SK-N-MC (cell line): ENCODE measurements around the gene TMEM127.

ENCODE experiments used
- DNase-seq: peaks from one replicate; pipeline ENCODE4 v3.0.0-alpha.2; 2011; ENCODE audit warnings: low read depth, low spot score
- H3K27ac ChIP-seq: fragments of 200-600 bp; sonication (generic); 2 replicates; pipeline ENCODE4 v1.5.1; 2016; ENCODE audit warnings: mixed run types
- H3K36me3 ChIP-seq: fragments of 200-600 bp; sonication (generic); 2 replicates; pipeline ENCODE4 v1.6.1; 2017; ENCODE audit warnings: antibody characterized with exemption, low read length, mixed read lengths; ENCODE audit not compliant: insufficient read depth
- H3K4me3 ChIP-seq: fragments of 200-600 bp; sonication (generic); 2 replicates; pipeline ENCODE4 v1.5.1; 2016
- H3K9ac ChIP-seq: fragments of 200-600 bp; sonication (generic); 2 replicates; pipeline ENCODE4 v1.8.0; 2017; ENCODE audit warnings: mixed run types, mixed read lengths; ENCODE audit not compliant: insufficient read length
- H3K9me3 ChIP-seq: fragments of 200-600 bp; sonication (generic); 2 replicates; pipeline ENCODE4 v1.6.1; 2017; ENCODE audit warnings: low read depth, mild to moderate bottlenecking, antibody characterized with exemption, low read length, moderate library complexity, mixed read lengths
- EZH2 ChIP-seq: fragments of 200-600 bp; sonication (generic); IDR thresholded peaks from one replicate; pipeline ENCODE4 v1.6.1; 2017; ENCODE audit warnings: antibody characterized with exemption
- FOXP2 ChIP-seq: optimal IDR thresholded peaks from 2 replicates; pipeline ENCODE3; 2011; ENCODE audit warnings: mild to moderate bottlenecking, moderate library complexity; ENCODE audit not compliant: insufficient read depth; ENCODE audit errors: extremely low read length, control extremely low read depth
- POLR2AphosphoS5 ChIP-seq: IDR thresholded peaks from 2 replicates; pipeline ENCODE4 v1.6.1; 2012; ENCODE audit warnings: mild to moderate bottlenecking, low read depth, low read length, borderline replicate concordance

Gene TMEM127

DNA sequence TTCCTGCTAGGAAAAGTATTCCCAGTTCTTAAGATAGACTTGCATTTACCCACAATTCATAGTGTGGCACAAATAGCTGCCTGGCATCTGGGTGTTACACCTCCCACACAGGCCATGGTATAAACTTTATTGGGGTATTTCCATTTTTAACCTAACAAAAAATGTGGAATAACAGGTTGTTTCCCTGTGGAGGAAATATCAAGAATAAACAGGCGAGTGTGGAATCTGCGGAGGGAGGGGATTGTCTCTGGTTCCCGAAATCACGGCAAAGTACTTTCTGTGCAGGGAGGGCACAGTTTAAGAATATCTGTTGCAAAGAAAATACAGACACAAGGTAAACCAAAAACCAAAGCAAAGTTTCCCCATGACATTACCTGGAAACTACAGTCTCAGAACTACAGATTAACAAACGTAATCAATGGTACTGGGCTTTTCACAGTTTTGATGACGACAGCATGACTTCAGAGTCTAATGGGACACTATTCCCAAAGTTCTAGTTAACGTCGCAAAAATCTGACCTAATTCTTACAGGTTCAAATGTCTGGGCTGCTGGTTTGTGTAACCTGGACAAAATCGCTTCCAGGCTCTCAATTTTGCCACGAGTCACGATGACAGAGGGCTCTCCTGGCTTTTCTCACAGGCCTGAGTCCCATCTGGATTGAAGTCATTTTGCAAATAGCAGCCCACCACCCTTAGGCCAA lies 58.6 kb downstream of the TMEM127 start:
- Histone ChIP-seq H3K9me3 (no peaks in the 10 kb centered on the region), H3K9ac (peak overlapping the region; percentile 97), H3K27ac (no peak overlapping the region), H3K4me3 (peak overlapping the region; percentile 99), H3K36me3 (peaks cover 18% of the 10 kb centered on the region)
- no peak for DNase-seq
- TF ChIP-seq EZH2 (no peak), FOXP2 (no peak), POLR2AphosphoS5 (no peak)

DNA sequence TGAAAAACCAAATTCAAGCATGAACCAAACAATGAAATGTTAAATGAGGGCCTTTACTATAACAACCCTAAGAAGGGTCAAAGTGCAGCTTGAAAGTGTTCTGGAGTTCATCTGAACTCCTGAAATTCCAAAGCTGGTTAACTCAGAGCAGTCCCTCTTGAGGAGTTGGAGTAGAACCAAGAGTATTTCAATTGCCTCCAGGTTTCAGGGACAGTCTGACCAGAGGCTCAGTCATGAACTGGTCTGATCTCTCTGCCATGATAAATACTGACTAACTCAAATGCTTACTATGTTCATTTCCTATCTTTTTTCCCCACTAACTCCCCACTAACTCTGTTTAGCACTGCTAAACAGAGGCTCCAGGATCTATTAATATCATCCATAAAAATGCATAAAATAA lies 59.9 kb downstream of the TMEM127 start:
- Histone ChIP-seq H3K27ac (peak overlapping the region; percentile 25; the same call in 1 of the 2 replicates), H3K9me3 (no peaks in the 10 kb centered on the region), H3K36me3 (peaks cover 18% of the 10 kb centered on the region), H3K9ac (peak overlapping the region; percentile 27), H3K4me3 (peak overlapping the region; percentile 66)
- no peak for DNase-seq
- TF ChIP-seq POLR2AphosphoS5 (no peak), FOXP2 (no peak), EZH2 (no peak)

DNA sequence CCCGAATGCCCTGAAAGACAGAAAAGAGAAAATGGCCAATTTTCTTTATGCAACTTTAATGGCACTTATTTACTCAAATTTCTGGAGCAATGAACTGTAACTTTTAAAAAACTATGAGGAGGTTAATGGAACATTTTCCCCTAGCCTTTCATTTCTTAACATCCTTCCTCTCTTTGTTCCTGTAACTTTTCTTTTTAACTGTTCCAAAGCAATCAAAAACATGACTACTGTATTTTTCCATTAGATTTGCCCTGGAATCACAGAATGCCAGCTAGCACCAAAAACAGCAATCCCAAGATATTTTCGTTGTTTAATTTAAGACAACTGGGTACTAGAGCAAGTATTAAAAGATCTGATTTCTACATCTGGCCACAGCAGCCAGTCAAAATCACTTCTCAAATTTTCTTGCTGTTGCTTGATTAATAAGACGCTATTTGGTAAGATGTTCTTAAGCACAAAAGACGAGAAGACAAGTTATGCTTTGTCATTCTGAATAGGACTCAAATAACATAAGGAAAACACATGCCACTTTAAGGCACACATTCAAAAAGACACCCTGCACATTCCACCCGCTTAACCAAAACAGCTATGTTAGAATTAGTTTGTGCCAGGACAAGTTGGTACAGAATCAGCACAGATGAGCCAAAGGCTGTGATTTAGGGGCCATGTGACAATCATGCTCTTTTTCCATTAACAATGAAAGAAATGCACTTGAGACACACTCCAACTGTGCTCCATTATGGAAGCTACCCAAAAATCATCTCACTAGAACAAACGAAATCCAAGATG lies 60.8 kb downstream of the TMEM127 start:
- peak overlapping the region; percentile 66 for H3K4me3 ChIP-seq
- TF ChIP-seq POLR2AphosphoS5 (no peak), EZH2 (no peak), FOXP2 (no peak)
- peak overlapping the region; percentile 35; the same call in 1 of the 2 replicates for H3K27ac ChIP-seq
- H3K9ac ChIP-seq = peak overlapping the region; percentile 27
- no peak for DNase-seq
- H3K9me3 ChIP-seq = no peaks in the 10 kb centered on the region
- H3K36me3 ChIP-seq = peaks cover 18% of the 10 kb centered on the region

DNA sequence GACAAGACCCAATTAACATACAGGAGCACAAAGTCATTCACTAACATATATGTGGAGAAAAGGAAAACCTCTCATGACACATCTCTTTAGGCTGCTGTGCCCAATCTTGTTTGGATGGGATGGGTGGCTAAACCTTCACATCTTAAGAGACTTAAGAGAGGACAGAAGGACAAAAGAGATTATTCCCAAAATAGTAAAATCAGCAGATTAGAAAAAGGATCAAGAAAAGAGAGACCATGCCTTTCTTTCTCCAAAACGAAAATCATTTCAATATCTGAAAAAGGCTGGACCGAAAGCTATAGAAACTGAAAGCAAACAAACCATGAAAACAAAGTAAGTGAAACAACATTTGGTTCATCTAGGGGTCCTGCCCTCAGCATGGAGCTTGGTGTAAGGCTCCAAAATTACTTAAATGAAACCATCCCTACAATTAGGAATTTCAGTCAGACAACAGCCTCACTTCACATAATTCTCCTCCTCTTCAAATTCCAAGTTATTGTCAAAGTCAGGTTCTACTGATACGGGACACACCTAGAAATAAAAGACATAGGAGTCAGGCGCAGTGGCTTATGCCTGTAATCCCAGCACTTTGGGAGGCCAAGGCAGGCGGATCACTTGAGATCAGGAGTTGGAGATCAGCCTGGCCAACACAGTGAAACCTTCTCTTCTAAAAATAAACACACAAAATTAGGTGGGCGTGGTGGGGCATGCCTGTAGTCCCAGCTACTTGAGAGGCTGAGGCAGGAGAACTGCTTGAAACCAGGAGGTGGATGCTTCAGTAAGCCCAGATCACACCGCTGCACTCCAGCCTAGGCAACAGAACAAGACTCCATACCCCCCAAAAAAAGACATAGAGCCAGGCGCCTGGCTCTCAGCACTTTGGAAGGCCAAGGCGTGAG lies 62.4 kb downstream of the TMEM127 start:
- Histone ChIP-seq H3K27ac (no peak overlapping the region), H3K9me3 (no peaks in the 10 kb centered on the region), H3K4me3 (no peak overlapping the region; the same call in 1 of the 2 replicates), H3K36me3 (peaks cover 32% of the 10 kb centered on the region), H3K9ac (no peak overlapping the region)
- no peak for DNase-seq
- TF ChIP-seq FOXP2 = no peak
- TF ChIP-seq POLR2AphosphoS5 = no peak

DNA sequence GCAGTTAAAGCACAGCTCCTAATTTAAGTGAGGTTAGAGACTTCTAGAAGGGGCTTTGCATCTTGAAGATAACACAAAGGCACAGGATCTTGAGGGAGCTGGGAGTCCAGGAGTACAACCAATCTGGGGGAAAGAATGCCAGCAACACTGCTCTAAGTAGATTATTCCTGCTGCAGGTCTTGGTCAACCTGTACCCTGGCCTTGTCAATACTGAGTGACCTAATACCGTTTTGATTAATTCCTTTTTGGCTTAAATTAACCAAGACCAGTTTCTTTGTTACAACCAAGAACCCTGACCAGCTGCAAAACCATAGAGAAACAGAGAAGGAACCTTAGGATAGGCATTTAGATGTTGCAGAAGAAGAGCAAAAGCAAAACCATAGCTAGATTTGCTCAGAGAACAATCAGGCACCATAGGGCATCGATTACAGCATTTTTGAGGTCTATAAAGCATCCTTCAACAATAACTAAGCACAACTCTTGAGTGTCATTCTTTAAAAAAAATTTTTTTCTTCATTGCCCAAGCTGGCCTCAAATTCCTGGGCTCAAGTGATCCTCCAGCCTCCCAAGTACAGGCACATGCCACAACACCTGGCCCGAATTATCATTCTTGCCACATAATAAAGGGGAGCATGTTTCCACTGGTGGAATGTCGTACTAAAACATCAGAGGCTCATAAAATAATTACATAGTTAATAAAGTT lies 63.5 kb downstream of the TMEM127 start:
- Histone ChIP-seq H3K4me3 (no peak overlapping the region), H3K36me3 (peaks cover 29% of the 10 kb centered on the region), H3K9ac (no peak overlapping the region), H3K9me3 (no peaks in the 10 kb centered on the region), H3K27ac (no peak overlapping the region)
- TF ChIP-seq POLR2AphosphoS5 (no peak), FOXP2 (no peak), EZH2 (no peak)
- no peak for DNase-seq

DNA sequence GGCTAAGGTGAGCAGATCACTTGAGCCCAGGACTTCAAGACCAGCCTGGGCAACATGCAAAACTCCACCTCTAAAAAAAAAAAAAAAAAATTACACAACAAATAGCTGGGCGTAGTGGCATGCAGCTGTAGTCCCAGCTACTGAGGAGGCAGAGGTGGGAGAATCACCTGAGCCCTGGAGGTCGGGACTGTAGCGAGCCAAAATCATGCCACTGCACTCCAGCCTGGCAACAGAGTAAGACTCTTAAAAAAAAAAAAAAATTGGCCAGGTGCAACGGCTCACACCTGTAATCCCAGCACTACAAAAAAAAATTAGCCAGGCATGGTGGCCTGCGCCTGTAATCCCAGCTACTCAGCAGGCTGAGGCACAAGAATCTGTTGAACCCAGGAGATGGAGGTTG lies 64.5 kb downstream of the TMEM127 start:
- no peak for TF ChIP-seq FOXP2
- TF ChIP-seq EZH2 = no peak
- no peak for TF ChIP-seq POLR2AphosphoS5
- no peaks in the 10 kb centered on the region for H3K9me3 ChIP-seq
- no peak for DNase-seq
- H3K27ac ChIP-seq = no peak overlapping the region
- H3K4me3 ChIP-seq = no peak overlapping the region
- peaks cover 23% of the 10 kb centered on the region for H3K36me3 ChIP-seq
- no peak overlapping the region for H3K9ac ChIP-seq

DNA sequence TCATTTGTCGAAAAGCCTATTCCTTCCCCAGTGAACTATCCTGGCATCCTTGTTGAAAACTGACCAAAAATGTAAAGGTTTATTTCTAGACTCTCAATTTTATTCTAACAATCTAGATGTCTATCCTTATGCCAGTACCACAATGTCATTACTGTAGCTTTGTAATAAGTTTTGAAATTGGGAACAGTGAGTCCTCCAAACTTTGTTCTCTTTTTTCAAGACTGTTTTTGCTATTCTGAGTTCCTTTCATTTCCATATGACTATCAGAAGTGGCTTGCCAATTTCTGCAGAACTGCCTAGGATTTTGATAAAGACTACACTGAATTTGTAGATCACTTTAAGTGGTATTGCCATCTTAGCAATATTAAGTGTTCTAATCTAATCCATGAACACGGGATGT lies 66.9 kb downstream of the TMEM127 start:
- H3K27ac ChIP-seq = no peak overlapping the region
- no peak for DNase-seq
- no peak overlapping the region for H3K9ac ChIP-seq
- peaks cover 38% of the 10 kb centered on the region for H3K36me3 ChIP-seq
- H3K9me3 ChIP-seq = no peaks in the 10 kb centered on the region
- H3K4me3 ChIP-seq = no peak overlapping the region
- TF ChIP-seq EZH2 = no peak
- TF ChIP-seq FOXP2 = no peak
- TF ChIP-seq POLR2AphosphoS5 = no peak
